IMR-90 (cell line): Measurements from ENCODE around the gene RAET1E.
"Not testable (repeated sequence)": the region's sequence is repeated elsewhere in the genome, so short reads cannot be mapped to it uniquely, and the experiment has no call there.

Experiments
- POLR2A ChIP-seq: IDR thresholded peaks from 2 replicates; pipeline ENCODE4 v1.6.1; 2012; ENCODE audit warnings: mild to moderate bottlenecking, low read depth, low read length
- RFX5 ChIP-seq: IDR thresholded peaks from 2 replicates; pipeline ENCODE4 v1.8.0; 2012; ENCODE audit warnings: low read depth, mild to moderate bottlenecking, low read length, moderate library complexity
- TF ChIP-seq, protein P1 (sequence below): conservative IDR thresholded peaks from 2 replicates; pipeline ENCODE4 v1.5.1; 2012; ENCODE audit warnings: mild to moderate bottlenecking, low read depth, low read length, improper control_type of control experiment

DNA sequence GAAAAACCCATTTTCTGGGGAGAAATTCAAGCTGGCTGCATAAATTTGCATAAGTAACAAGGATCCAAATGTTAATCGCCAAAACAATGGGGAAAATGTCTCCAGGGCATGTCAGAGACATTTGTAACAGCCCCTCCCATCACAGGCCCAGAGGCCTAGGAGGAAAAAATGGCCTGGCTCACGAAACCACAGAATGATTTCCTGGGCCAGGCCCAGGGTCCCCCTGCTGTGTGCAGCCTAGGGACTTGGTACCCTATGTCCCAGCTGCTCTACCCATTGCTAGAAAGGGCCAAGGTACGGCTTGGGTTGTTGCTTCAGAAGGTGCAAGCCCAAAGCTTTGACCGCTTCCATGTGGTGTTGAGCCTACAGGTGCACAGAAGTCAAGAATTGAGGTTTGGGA, 10.6 kb upstream of the RAET1E start:
- TF ChIP-seq, protein P1, sequence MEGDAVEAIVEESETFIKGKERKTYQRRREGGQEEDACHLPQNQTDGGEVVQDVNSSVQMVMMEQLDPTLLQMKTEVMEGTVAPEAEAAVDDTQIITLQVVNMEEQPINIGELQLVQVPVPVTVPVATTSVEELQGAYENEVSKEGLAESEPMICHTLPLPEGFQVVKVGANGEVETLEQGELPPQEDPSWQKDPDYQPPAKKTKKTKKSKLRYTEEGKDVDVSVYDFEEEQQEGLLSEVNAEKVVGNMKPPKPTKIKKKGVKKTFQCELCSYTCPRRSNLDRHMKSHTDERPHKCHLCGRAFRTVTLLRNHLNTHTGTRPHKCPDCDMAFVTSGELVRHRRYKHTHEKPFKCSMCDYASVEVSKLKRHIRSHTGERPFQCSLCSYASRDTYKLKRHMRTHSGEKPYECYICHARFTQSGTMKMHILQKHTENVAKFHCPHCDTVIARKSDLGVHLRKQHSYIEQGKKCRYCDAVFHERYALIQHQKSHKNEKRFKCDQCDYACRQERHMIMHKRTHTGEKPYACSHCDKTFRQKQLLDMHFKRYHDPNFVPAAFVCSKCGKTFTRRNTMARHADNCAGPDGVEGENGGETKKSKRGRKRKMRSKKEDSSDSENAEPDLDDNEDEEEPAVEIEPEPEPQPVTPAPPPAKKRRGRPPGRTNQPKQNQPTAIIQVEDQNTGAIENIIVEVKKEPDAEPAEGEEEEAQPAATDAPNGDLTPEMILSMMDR = not testable (repeated sequence)
- not testable (repeated sequence) for TF ChIP-seq RFX5, POLR2A
